Measurements from ENCODE around the gene DAAM2. TPM values are rescaled to one million over a fixed set of nuclear protein-coding genes. Genes with fewer than 3 reads are reported as not detected.
A peak's percentile ranks its signal among the peaks of the same experiment; 100 is the strongest.

DAAM2 gene
- total and polyA plus RNA-seq, 12 donors, result 6.0 to 25.9 (median 12.2) TPM

DNA sequence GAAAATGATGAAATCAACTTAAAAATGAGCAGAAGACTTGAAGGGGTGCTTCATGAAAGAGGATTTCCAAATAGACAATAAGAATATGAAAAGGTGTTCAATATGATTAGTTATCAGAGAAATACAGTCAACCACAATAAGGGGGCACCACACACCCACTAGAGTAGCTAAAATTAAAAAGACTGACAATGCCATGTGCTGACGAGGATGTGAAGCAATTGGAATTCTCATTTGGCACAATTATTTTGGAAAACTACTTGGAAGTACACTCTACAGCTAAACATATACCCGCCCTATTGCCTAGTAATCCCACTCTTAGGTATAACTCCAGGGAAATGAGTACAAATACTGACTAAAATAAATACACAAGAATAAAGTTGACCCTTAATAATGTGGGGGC, 97.1 kb downstream of the DAAM2 start:
- Histone ChIP-seq H3K4me3 (no peak overlapping the region), H3K27me3 (no peaks in the 10 kb centered on the region), H3K27ac (peak overlapping the region in 3 of 10 donors; percentile 49 to 75 (median 69)), H3K36me3 (peaks cover 0 to 26% (median 0%) of the 10 kb centered on the region in 9 donors), H3K9me3 (no peaks in the 10 kb centered on the region), H3K4me1 (peaks cover 8 to 45% (median 29%) of the 10 kb centered on the region in 9 donors)
- 81 to 90% methylated on average over 2 of the region's 2 CpGs for WGBS, 2 donors
- TF ChIP-seq, protein P1, sequence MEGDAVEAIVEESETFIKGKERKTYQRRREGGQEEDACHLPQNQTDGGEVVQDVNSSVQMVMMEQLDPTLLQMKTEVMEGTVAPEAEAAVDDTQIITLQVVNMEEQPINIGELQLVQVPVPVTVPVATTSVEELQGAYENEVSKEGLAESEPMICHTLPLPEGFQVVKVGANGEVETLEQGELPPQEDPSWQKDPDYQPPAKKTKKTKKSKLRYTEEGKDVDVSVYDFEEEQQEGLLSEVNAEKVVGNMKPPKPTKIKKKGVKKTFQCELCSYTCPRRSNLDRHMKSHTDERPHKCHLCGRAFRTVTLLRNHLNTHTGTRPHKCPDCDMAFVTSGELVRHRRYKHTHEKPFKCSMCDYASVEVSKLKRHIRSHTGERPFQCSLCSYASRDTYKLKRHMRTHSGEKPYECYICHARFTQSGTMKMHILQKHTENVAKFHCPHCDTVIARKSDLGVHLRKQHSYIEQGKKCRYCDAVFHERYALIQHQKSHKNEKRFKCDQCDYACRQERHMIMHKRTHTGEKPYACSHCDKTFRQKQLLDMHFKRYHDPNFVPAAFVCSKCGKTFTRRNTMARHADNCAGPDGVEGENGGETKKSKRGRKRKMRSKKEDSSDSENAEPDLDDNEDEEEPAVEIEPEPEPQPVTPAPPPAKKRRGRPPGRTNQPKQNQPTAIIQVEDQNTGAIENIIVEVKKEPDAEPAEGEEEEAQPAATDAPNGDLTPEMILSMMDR (IDR thresholded peaks at IDR 0.05), result no peak
- intact Hi-C loops (cut with DNase I), result loop anchor here in 3 of 10 donors (5.0 kb wide), 1 partner anchor 97 kb away; the partner anchor contains the start of gene DAAM2 (in 3 of the 3)
- ATAC-seq (no peak), DNase-seq (no peak)

DNA sequence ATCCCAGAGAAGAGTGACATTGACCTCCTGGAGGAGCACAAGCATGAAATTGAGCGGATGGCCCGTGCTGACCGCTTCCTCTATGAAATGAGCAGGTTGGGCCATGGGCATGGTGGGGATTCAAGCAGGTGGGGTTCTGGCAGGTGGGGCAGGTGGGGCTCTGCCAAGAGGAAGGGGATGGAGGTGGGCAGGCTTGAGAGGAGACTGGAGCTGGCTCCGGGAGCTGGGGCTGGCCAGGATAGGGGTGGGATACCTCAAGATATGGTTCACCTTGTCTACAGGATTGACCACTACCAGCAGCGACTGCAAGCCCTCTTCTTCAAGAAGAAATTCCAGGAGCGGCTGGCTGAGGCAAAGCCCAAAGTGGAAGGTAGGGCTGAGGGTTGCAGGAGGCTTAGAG, 99.2 kb downstream of the DAAM2 start:
- TF ChIP-seq, protein P1 (IDR thresholded peaks at IDR 0.05), result no peak
- DNase-seq (no peak), ATAC-seq (no peak)
- 92 to 97% methylated on average over 6 of the region's 6 CpGs for whole genome bisulfite sequencing, 2 donors
- Histone ChIP-seq H3K36me3 (peaks cover 0 to 32% (median 0%) of the 10 kb centered on the region in 9 donors), H3K27ac (no peak overlapping the region), H3K9me3 (no peaks in the 10 kb centered on the region), H3K27me3 (no peaks in the 10 kb centered on the region), H3K4me3 (no peak overlapping the region), H3K4me1 (peaks cover 8 to 45% (median 27%) of the 10 kb centered on the region in 9 donors)
- intact Hi-C loops (cut with DNase I), result loop anchor here in 7 of 10 donors (5.0 to 10.0 kb wide), 3 partner anchors 514 to 529 kb away; no protein-coding TSS in a partner anchor

DNA sequence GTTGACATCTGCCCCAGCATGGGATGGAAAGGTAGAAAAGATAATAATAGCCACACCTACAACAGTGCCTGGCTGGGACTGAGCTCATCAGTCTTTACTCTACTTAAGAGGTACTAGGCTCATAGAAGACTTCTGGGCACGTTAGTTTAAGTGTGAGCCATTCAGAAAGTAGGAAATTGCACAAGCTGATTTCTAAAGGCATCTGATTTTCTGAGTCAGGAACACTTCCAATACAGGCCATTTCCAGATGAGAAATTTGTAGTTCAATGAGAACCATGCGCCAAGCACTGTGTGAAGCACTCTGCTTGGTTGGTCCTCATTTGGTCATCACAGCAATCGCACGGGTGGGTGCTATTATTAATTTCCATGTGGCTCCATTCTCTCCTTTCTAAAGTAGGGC, 99.8 kb downstream of the DAAM2 start:
- H3K36me3 ChIP-seq, result peaks cover 0 to 37% (median 0%) of the 10 kb centered on the region in 9 donors
- ATAC-seq (no peak), DNase-seq (no peak)
- H3K9me3 ChIP-seq, result no peaks in the 10 kb centered on the region
- peaks cover 8 to 39% (median 24%) of the 10 kb centered on the region in 9 donors for H3K4me1 ChIP-seq
- TF ChIP-seq, protein P1 (IDR thresholded peaks at IDR 0.05), result no peak
- no peaks in the 10 kb centered on the region for H3K27me3 ChIP-seq
- no peak overlapping the region for H3K4me3 ChIP-seq
- 43 to 93% methylated on average over 4 of the region's 4 CpGs for WGBS, 2 donors
- intact Hi-C loops (cut with DNase I), result loop anchor here (1.0 to 10.0 kb wide), 5 partner anchors 513 to 530 kb away; no protein-coding TSS in a partner anchor
- no peak overlapping the region for H3K27ac ChIP-seq

DNA sequence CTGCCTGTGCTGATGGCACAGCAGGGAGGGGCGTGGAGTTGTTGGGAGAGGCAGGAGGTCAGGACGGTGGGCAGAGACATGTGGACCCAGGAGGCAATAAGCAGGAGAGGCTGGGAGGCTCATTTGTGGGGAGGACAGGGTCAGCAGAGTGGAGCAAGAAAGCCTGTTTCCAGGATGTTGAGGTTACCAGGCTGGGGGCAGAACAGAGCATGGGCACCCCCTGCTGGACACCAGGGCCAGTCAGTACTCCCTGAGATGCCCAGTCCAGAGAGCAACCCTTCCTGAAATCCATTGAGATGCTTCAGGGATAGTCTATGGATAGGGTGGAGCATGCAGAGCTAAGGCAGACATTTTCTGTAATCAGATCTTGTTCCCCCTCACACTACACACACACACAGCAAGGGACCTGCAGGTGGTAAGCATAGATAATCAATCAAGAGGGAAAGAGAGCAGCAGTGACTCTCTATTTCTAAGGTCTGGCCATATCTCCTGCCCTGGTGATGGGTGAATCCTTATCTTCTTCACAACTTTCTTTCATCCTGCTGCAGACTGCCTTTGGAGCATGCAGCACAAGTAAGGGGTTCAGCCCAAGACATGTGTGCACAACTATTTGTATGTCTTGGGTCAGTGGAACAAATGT, 100.4 kb downstream of the DAAM2 start:
- H3K4me3 ChIP-seq, result no peak overlapping the region
- intact Hi-C loops (cut with DNase I), result loop anchor here (1.0 to 10.0 kb wide), 5 partner anchors 514 to 530 kb away; no protein-coding TSS in a partner anchor
- ATAC-seq (peak; percentile 31 to 76 (median 68)), DNase-seq (peak; percentile 55 to 72)
- H3K9me3 ChIP-seq, result no peaks in the 10 kb centered on the region
- no peak overlapping the region for H3K27ac ChIP-seq
- 52 to 57% methylated on average over 2 of the region's 2 CpGs for WGBS, 2 donors
- no peaks in the 10 kb centered on the region for H3K27me3 ChIP-seq
- peaks cover 0 to 43% (median 0%) of the 10 kb centered on the region in 9 donors for H3K36me3 ChIP-seq
- TF ChIP-seq, protein P1 (IDR thresholded peaks at IDR 0.05), result peak; percentile 50 to 77 (median 75)
- H3K4me1 ChIP-seq, result peaks cover 4 to 33% (median 18%) of the 10 kb centered on the region in 9 donors
